Panc1 (cell line): ENCODE measurements around the gene LMLN. TPM values are rescaled to one million over a fixed set of nuclear protein-coding genes. Genes with fewer than 3 reads are reported as not detected.

Experiments used
- ATAC-seq: fragments of 200-7000 bp; cut with Tn5 transposase; 2 replicates; pipeline ENCODE4 v1.9.1; 2020; ENCODE audit warnings: mild to moderate bottlenecking, moderate library complexity
- BruUV-seq: library from RNA; stranded (reverse); fragments of 400-500 nt; replicated peaks from 2 replicates; lab custom pipeline; 2021; lab: Mats Ljungman, UMichigan
- CTCF ChIA-PET: fragments of 300-600 bp; sonication (Branson Sonifier 250); formaldehyde crosslinking; loops from one replicate; lab custom pipeline; 2022; ENCODE audit warnings: antibody characterized with exemption; lab: Charles Lee
- POLR2A ChIA-PET: fragments of 300-600 bp; sonication (Branson Sonifier 250); formaldehyde crosslinking; loops from one replicate; lab custom pipeline; 2022; ENCODE audit warnings: antibody characterized with exemption; lab: Charles Lee
- DNase-seq: peaks from one replicate; pipeline ENCODE4 v3.0.0-alpha.2; 2010; ENCODE audit warnings: low read depth, low spot score
- H3K27ac ChIP-seq: 2 replicates; pipeline ENCODE4 v1.5.1; 2011; ENCODE audit warnings: mild to moderate bottlenecking, low read length, inconsistent platforms
- H3K27me3 ChIP-seq: fragments of 200-500 bp; sonication (Bioruptor generic); 2 replicates; pipeline ENCODE4 v1.6.0; 2014; ENCODE audit warnings: low read length, inconsistent platforms; ENCODE audit not compliant: control insufficient read depth, insufficient read depth
- H3K36me3 ChIP-seq: fragments of 200-500 bp; sonication (Bioruptor generic); 2 replicates; pipeline ENCODE4 v1.5.1; 2014; ENCODE audit warnings: inconsistent platforms, mild to moderate bottlenecking, low read length, moderate library complexity; ENCODE audit not compliant: control insufficient read depth, insufficient read depth
- H3K4me1 ChIP-seq: 2 replicates; pipeline ENCODE4 v1.5.1; 2011; ENCODE audit warnings: inconsistent platforms, mild to moderate bottlenecking, low read length, moderate library complexity; ENCODE audit not compliant: control insufficient read depth, insufficient read depth
- H3K4me3 ChIP-seq, 2 experiments: 2 replicates each; pipeline ENCODE4 v1.5.1; 2011 to 2012; ENCODE audit warnings: low read depth in 2 of 2, low read length in 2 of 2, mild to moderate bottlenecking in 2 of 2, inconsistent platforms in 1 of 2, moderate library complexity in 1 of 2
- H3K9me3 ChIP-seq: fragments of 200-500 bp; sonication (Bioruptor generic); 2 replicates; pipeline ENCODE4 v1.5.1; 2014; ENCODE audit warnings: low read depth, mild to moderate bottlenecking, inconsistent platforms, low read length, moderate library complexity; ENCODE audit not compliant: control insufficient read depth, insufficient read depth
- CTCF ChIP-seq: fragments of 450-650 bp; IDR thresholded peaks from 2 replicates; pipeline ENCODE4 v1.5.1; 2017; ENCODE audit warnings: mild to moderate bottlenecking
- POLR2AphosphoS5 ChIP-seq: IDR thresholded peaks from 2 replicates; pipeline ENCODE4 v1.6.1; 2012; ENCODE audit warnings: mild to moderate bottlenecking, low read depth, low read length, moderate library complexity
- REST ChIP-seq, 2 experiments: IDR thresholded peaks; 2 replicates each; pipeline ENCODE4 v1.6.1; 2011 to 2012; ENCODE audit warnings: low read depth in 2 of 2, control low read depth in 1 of 2, low read length in 1 of 2, mild to moderate bottlenecking in 1 of 2, moderate library complexity in 1 of 2; ENCODE audit not compliant: insufficient read depth in 1 of 2
- SIN3A ChIP-seq: IDR thresholded peaks from 2 replicates; pipeline ENCODE4 v1.6.1; 2012; ENCODE audit warnings: low read depth, mild to moderate bottlenecking, low read length, moderate library complexity, borderline replicate concordance; ENCODE audit not compliant: insufficient read depth
- TCF7L2 ChIP-seq: IDR thresholded peaks from 2 replicates; pipeline ENCODE4 v1.6.1; 2011; ENCODE audit warnings: mild to moderate bottlenecking, low read depth, low read length, inconsistent platforms
- in situ Hi-C: cut with HindIII; loops from 2 replicates; pipeline ENCODE4 v1.10.0; 2016; ENCODE audit warnings: low sequenced_read_pairs, low pct_unique_long_range_greater_than_20kb
- intact Hi-C: fragments of 100-400 bp; cut with micrococcal nuclease; formaldehyde crosslinking; loops from one replicate; pipeline ENCODE4 v1.10.0; 2022; ENCODE audit not compliant: unreplicated experiment
- total RNA-seq: library from RNA; stranded (reverse); gene quantifications from one replicate; pipeline ENCODE4 v1.2.1, GENCODE V29; 2021; ENCODE audit not compliant: unreplicated experiment

Gene LMLN
- total RNA-seq, 1 experiment from 2014 or later, result 21.8 TPM

GRCh38 chr3:198032039-198032936, 72.3 kb downstream of the LMLN start:
- no TSS peak for BruUV-seq
- Histone ChIP-seq H3K27me3 (no peaks in the 10 kb centered on the region), H3K9me3 (no peaks in the 10 kb centered on the region), H3K36me3 (no peaks in the 10 kb centered on the region), H3K4me1 (no peaks in the 10 kb centered on the region), H3K4me3 (no peak overlapping the region), H3K27ac (no peak overlapping the region)
- in situ Hi-C loops (no loop called here), intact Hi-C loops (no loop called here)
- POLR2A ChIA-PET, result no interaction called here
- TF ChIP-seq TCF7L2 (no peak), CTCF (no peak), REST (IDR thresholded peaks at IDR 0.05; ENCODE audit: insufficient read depth in 1 of 2, low read depth in 2 of 2, low read length in 1 of 2) (no peak), SIN3A (no peak)
- CTCF ChIA-PET, result no interaction called here
- DNase-seq, result no peak
- ATAC-seq, result no peak

GRCh38 chr3:198043119-198043518, 83.1 kb downstream of the LMLN start:
- Histone ChIP-seq H3K27me3 (no peaks in the 10 kb centered on the region), H3K4me1 (no peaks in the 10 kb centered on the region), H3K36me3 (no peaks in the 10 kb centered on the region), H3K27ac (no peak overlapping the region), H3K9me3 (no peaks in the 10 kb centered on the region), H3K4me3 (no peak overlapping the region)
- ChIA-PET POLR2A (no interaction called here), CTCF (no interaction called here)
- DNase-seq (no peak), ATAC-seq (0 out of 2 replicates have a peak, but pooled peaks have one; percentile 36)
- in situ Hi-C loops (no loop called here), intact Hi-C loops (no loop called here)
- TF ChIP-seq SIN3A (no peak), CTCF (no peak), TCF7L2 (no peak), POLR2AphosphoS5 (no peak), REST (IDR thresholded peaks at IDR 0.05; ENCODE audit: insufficient read depth in 1 of 2, low read depth in 2 of 2, low read length in 1 of 2) (no peak)
- no TSS peak for BruUV-seq
